Middle frontal gyrus (tissue), 1 donor: ENCODE data around the gene B4GALT1.

Experiments used
- DNase-seq: peaks from one replicate; pipeline ENCODE4 v3.0.0-alpha.2; 2015; ENCODE audit warnings: low spot score; ENCODE audit errors: extremely low spot score

The B4GALT1 gene

GRCh38 chr9:33140401-33141360 lies 26.5 kb downstream of the B4GALT1 start:
- no peak for DNase-seq

- DNase-seq = no peak
These were observed 27.5 kb downstream of the B4GALT1 start for GRCh38 chr9:33139421-33140228.

GRCh38 chr9:33138768-33139167 lies 28.4 kb downstream of the B4GALT1 start:
- DNase-seq = no peak

GRCh38 chr9:33137781-33138264 lies 29.3 kb downstream of the B4GALT1 start:
- DNase-seq = no peak

GRCh38 chr9:33136721-33137670 lies 30.1 kb downstream of the B4GALT1 start:
- no peak for DNase-seq

GRCh38 chr9:33135470-33135958 lies 31.6 kb downstream of the B4GALT1 start:
- no peak for DNase-seq

GRCh38 chr9:33135031-33135461 lies 32.1 kb downstream of the B4GALT1 start:
- no peak for DNase-seq

- no peak for DNase-seq
These were observed 34.0 kb downstream of the B4GALT1 start for GRCh38 chr9:33133186-33133585.

GRCh38 chr9:33131790-33132772 lies 35.1 kb downstream of the B4GALT1 start:
- DNase-seq = no peak

GRCh38 chr9:33130961-33131789 lies 36.0 kb downstream of the B4GALT1 start:
- DNase-seq = no peak

GRCh38 chr9:33129886-33130881 lies 37.0 kb downstream of the B4GALT1 start:
- no peak for DNase-seq

- DNase-seq = no peak
These were observed 37.8 kb downstream of the B4GALT1 start for GRCh38 chr9:33129251-33129885.

GRCh38 chr9:33128570-33128969 lies 38.6 kb downstream of the B4GALT1 start:
- no peak for DNase-seq

- no peak for DNase-seq
These were observed 39.3 kb downstream of the B4GALT1 start for GRCh38 chr9:33127881-33128280.

- DNase-seq = no peak
These were observed 41.0 kb downstream of the B4GALT1 start for GRCh38 chr9:33125871-33126823.

- no peak for DNase-seq
These were observed 41.7 kb downstream of the B4GALT1 start for GRCh38 chr9:33125461-33125860.
